ENCODE measurements around the gene KCNQ1. TPM values are rescaled to one million over a fixed set of nuclear protein-coding genes. Genes with fewer than 3 reads are reported as not detected.

Gene KCNQ1
- total RNA-seq, 4 donors from 2014 or later: 0.89 to 2.2 (median 1.3) TPM

- Histone ChIP-seq H3K4me1 (peaks cover 7% of the 10 kb centered on the region), H3K9me3 (no peaks in the 10 kb centered on the region), H3K27me3 (no peaks in the 10 kb centered on the region), H3K36me3 (no peaks in the 10 kb centered on the region), H3K4me3 (no peak overlapping the region), H3K27ac (no peak overlapping the region)
- DNase-seq (ENCODE audit: low spot score in 2 of 2): peak; percentile 54 to 75
- TF ChIP-seq POLR2AphosphoS5 (IDR thresholded peaks at IDR 0.05) (no peak), POLR2A (IDR thresholded peaks at IDR 0.05) (no peak), EP300 (IDR thresholded peaks at IDR 0.05) (no peak)
- 62% methylated on average over 2 of the region's 13 CpGs for WGBS
Observed at GRCh38 chr11:2770096-2770751, 325.4 kb downstream of the KCNQ1 start.

DNA sequence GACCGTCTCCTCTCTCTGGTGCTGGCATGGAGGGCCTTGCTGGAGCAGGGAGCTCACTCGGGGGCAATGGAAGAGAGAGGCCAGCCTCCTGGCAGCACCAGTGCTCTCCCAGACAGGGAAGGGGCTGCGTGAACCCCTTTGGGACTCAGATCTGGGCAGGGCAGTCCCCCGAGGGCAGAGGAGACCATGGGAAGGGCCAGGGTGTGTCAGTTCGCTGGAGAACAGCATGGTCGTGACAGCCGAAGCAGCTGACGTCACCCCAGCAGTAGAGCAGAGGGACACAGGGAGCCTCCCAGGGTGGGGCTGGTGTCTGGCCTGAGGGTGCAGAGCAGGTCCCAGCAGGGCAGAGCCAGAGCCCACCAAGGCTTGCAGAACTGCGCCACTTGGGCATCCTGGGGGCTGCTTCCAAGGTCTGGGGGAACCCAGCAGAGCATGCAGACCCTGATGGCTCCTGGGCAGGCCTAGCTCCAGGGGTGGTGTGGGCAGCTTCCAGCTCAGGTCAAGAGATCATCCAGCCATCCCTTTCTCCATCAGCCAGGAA is 326.0 kb downstream of the KCNQ1 start:
- no peak for TF ChIP-seq POLR2A (IDR thresholded peaks at IDR 0.05)
- TF ChIP-seq, protein P1, sequence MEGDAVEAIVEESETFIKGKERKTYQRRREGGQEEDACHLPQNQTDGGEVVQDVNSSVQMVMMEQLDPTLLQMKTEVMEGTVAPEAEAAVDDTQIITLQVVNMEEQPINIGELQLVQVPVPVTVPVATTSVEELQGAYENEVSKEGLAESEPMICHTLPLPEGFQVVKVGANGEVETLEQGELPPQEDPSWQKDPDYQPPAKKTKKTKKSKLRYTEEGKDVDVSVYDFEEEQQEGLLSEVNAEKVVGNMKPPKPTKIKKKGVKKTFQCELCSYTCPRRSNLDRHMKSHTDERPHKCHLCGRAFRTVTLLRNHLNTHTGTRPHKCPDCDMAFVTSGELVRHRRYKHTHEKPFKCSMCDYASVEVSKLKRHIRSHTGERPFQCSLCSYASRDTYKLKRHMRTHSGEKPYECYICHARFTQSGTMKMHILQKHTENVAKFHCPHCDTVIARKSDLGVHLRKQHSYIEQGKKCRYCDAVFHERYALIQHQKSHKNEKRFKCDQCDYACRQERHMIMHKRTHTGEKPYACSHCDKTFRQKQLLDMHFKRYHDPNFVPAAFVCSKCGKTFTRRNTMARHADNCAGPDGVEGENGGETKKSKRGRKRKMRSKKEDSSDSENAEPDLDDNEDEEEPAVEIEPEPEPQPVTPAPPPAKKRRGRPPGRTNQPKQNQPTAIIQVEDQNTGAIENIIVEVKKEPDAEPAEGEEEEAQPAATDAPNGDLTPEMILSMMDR (IDR thresholded peaks at IDR 0.05): no peak
- TF ChIP-seq EP300 (IDR thresholded peaks at IDR 0.05): no peak
- no peak for TF ChIP-seq POLR2AphosphoS5 (IDR thresholded peaks at IDR 0.05)
- H3K36me3 ChIP-seq: no peaks in the 10 kb centered on the region
- WGBS: no CpG with 5 or more reads among the region's 9 CpGs
- peak; percentile 56 to 65 for DNase-seq (ENCODE audit: low spot score in 2 of 2)
- H3K9me3 ChIP-seq: no peaks in the 10 kb centered on the region
- no peak overlapping the region for H3K27ac ChIP-seq
- peaks cover 7% of the 10 kb centered on the region for H3K4me1 ChIP-seq
- no peaks in the 10 kb centered on the region for H3K27me3 ChIP-seq
- no peak overlapping the region for H3K4me3 ChIP-seq

- Histone ChIP-seq H3K4me3 (no peak overlapping the region), H3K36me3 (no peaks in the 10 kb centered on the region), H3K4me1 (peaks cover 7% of the 10 kb centered on the region), H3K27ac (no peak overlapping the region), H3K27me3 (no peaks in the 10 kb centered on the region), H3K9me3 (no peaks in the 10 kb centered on the region)
- peak; percentile 51 to 69 for DNase-seq (ENCODE audit: low spot score in 2 of 2)
- TF ChIP-seq POLR2A (IDR thresholded peaks at IDR 0.05) (no peak), POLR2AphosphoS5 (IDR thresholded peaks at IDR 0.05) (no peak), EP300 (IDR thresholded peaks at IDR 0.05) (no peak)
- TF ChIP-seq, protein P1 (IDR thresholded peaks at IDR 0.05): no peak
- WGBS: 95% methylated on average over 8 of the region's 12 CpGs
Observed at GRCh38 chr11:2771758-2772466, 327.1 kb downstream of the KCNQ1 start.

DNA sequence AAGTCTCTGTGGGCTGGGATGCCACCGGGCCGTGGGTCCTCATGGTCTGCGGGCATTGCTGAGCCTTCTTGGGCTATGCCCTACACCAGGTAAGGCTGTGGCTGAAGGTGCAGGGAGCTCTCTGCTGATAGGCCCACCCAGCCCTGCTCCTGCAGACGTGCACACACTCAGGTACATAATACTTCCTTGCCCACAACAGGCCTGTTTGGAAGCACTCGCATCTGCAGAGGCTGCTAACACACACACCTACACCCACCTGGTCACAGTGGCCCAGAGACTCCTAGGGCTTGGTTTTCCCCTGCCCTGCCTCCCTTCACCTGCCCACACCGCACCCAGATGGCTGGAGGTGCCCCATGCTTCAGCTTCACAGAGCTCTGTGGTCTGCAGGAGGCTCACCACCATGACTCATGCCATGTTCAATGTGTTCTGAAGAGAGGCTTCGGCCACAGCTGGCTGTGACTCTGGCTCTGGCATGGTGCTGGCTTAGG is 327.8 kb downstream of the KCNQ1 start:
- peak; percentile 40 to 48 for DNase-seq (ENCODE audit: low spot score in 2 of 2)
- Histone ChIP-seq H3K27ac (no peak overlapping the region), H3K4me3 (no peak overlapping the region), H3K27me3 (no peaks in the 10 kb centered on the region), H3K36me3 (no peaks in the 10 kb centered on the region), H3K4me1 (peaks cover 10% of the 10 kb centered on the region), H3K9me3 (no peaks in the 10 kb centered on the region)
- TF ChIP-seq POLR2A (IDR thresholded peaks at IDR 0.05): no peak
- TF ChIP-seq POLR2AphosphoS5 (IDR thresholded peaks at IDR 0.05): no peak
- no peak for TF ChIP-seq EP300 (IDR thresholded peaks at IDR 0.05)
- TF ChIP-seq, protein P1 (IDR thresholded peaks at IDR 0.05): no peak
- 81% methylated on average over 5 of the region's 7 CpGs for WGBS

GRCh38 chr11:2774173-2775082 is 329.6 kb downstream of the KCNQ1 start:
- no peaks in the 10 kb centered on the region for H3K27me3 ChIP-seq
- peaks cover 29% of the 10 kb centered on the region for H3K4me1 ChIP-seq
- WGBS: 90% methylated on average over 9 of the region's 13 CpGs
- TF ChIP-seq POLR2AphosphoS5 (IDR thresholded peaks at IDR 0.05): no peak
- TF ChIP-seq EP300 (IDR thresholded peaks at IDR 0.05): no peak
- no peak for TF ChIP-seq POLR2A (IDR thresholded peaks at IDR 0.05)
- TF ChIP-seq, protein P1 (IDR thresholded peaks at IDR 0.05): no peak
- no peaks in the 10 kb centered on the region for H3K9me3 ChIP-seq
- no peaks in the 10 kb centered on the region for H3K36me3 ChIP-seq
- peak; percentile 54 to 57 for DNase-seq (ENCODE audit: low spot score in 2 of 2)
- no peak overlapping the region for H3K4me3 ChIP-seq
- H3K27ac ChIP-seq: no peak overlapping the region
